Fibroblast of the aortic adventitia (primary cell): Measurements from ENCODE around the gene RFTN1. TPM values are rescaled to one million over a fixed set of nuclear protein-coding genes. Genes with fewer than 3 reads are reported as not detected.

ENCODE experiments used
- DNase-seq: peaks from one replicate; pipeline ENCODE4 v3.0.0-alpha.2; 2010; ENCODE audit warnings: low read depth
- H3K4me3 ChIP-seq: 2 replicates; pipeline ENCODE4 v1.5.1; 2011; ENCODE audit warnings: low read depth, mild to moderate bottlenecking, control low read depth, low read length, moderate library complexity
- total RNA-seq: library from RNA; depleted of rRNA; stranded (reverse); fragments of >200 nt; gene quantifications from 2 replicates; pipeline ENCODE4 v1.2.3, GENCODE V29; 2012; ENCODE audit warnings: low replicate concordance
- TF ChIP-seq, protein P1 (sequence below): IDR thresholded peaks from 2 replicates; pipeline ENCODE4 v1.5.1; 2011; ENCODE audit warnings: mild to moderate bottlenecking, low read length, control low read depth, inconsistent platforms; ENCODE audit not compliant: insufficient read depth

Gene RFTN1
- total RNA-seq, 1 donor: 54.7 TPM

DNA sequence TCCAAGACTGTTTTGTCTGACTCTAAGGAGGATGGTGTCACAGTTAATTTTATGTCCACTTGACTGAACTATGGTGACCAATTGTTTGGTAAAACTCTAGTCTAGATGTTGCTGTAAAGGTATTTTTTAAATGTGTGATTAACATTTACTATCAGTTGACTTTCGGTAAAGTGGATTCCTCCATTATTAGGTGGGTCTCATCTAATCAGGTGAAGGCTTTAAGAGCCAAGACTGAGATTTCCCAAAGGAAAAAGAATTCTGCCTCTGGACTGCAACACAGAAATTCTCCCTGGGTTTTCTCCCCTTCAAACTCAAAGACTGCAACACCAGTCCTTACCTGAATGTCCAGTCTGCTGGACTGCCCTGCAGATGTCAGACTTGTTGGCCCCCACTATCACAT is 129.6 kb downstream of the RFTN1 start:
- no peak for DNase-seq
- H3K4me3 ChIP-seq: no peak overlapping the region
- TF ChIP-seq, protein P1, sequence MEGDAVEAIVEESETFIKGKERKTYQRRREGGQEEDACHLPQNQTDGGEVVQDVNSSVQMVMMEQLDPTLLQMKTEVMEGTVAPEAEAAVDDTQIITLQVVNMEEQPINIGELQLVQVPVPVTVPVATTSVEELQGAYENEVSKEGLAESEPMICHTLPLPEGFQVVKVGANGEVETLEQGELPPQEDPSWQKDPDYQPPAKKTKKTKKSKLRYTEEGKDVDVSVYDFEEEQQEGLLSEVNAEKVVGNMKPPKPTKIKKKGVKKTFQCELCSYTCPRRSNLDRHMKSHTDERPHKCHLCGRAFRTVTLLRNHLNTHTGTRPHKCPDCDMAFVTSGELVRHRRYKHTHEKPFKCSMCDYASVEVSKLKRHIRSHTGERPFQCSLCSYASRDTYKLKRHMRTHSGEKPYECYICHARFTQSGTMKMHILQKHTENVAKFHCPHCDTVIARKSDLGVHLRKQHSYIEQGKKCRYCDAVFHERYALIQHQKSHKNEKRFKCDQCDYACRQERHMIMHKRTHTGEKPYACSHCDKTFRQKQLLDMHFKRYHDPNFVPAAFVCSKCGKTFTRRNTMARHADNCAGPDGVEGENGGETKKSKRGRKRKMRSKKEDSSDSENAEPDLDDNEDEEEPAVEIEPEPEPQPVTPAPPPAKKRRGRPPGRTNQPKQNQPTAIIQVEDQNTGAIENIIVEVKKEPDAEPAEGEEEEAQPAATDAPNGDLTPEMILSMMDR: no peak

DNA sequence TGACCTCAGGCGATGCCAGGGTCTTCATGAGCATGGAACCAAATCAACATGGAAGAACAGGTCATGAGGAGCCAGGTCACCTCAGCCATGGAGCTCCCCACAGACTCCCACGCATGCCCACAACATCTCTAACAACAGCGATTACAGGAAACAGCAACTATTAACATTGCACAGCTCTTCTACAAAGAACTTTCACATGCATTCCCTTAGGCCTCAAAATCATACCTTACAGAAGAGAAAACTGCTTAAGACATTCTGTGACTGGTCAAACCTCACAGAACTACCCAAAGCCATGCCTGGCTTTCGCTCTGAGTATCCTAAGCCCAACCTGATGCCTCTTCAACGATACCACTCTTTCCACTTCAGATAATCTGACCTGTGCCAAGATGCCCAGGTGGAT is 130.7 kb downstream of the RFTN1 start:
- no peak overlapping the region for H3K4me3 ChIP-seq
- TF ChIP-seq, protein P1: no peak
- DNase-seq: no peak

DNA sequence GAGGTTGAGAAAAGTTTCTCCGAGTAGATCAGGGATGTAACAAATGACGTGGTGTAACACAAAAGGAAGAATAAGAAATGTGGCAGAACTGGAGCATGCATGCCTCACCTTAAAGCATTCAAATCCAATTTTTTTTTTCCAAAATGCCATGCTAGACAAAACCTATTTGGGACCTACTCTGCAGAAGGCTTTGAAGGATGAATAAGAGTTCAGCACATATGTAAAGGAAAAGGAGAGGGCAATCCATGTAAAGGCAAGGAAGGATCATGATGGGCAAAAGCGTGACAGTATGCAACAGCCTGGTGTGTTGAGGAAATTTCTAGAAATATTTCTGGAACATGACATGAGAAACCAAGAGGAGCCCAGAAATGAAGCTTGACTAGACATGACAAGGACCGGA is 132.1 kb downstream of the RFTN1 start:
- DNase-seq: no peak
- TF ChIP-seq, protein P1: no peak

DNA sequence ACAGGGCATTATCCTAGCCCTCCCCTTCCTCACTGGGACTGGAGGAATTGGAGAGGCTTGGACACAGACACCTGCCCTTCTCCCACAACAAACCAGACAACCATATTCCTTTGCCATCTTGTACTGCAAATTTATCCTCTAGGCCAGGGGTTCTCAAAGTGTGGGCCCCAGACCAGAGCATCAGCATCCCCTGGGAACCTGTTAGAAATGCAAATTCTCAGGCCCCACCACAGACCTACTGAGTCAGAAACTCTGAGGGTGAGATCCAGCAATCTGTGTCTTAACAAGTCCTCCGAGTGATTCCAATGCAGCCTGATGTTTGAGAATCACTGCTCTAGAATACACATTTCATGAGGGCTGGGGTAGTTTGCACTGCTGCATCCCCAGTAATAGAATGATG is 133.1 kb downstream of the RFTN1 start:
- TF ChIP-seq, protein P1: no peak
- DNase-seq: no peak
- H3K4me3 ChIP-seq: no peak overlapping the region

More for the DNA sequence above, 132.1 kb downstream of the RFTN1 start:
- no peak overlapping the region for H3K4me3 ChIP-seq

DNA sequence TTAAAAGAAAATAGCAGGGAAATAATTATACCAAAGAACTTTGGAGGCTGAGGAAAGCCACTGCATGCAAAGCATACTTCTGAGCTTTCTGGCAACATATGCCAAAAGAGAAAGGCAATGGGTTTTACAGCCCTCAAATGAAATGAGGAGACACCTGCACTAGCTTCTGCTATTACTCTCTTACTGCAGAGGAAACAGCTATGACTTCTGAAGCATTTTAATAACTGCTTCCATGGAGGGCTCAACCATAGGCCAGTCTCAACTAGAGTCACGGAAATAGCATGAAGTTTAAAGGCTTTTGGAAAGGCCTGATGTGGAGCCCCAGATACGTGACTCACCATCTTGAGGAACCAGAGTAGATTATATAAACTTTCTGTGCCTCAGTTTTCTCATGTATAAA is 133.7 kb downstream of the RFTN1 start:
- no peak overlapping the region for H3K4me3 ChIP-seq
- TF ChIP-seq, protein P1: no peak
- no peak for DNase-seq

DNA sequence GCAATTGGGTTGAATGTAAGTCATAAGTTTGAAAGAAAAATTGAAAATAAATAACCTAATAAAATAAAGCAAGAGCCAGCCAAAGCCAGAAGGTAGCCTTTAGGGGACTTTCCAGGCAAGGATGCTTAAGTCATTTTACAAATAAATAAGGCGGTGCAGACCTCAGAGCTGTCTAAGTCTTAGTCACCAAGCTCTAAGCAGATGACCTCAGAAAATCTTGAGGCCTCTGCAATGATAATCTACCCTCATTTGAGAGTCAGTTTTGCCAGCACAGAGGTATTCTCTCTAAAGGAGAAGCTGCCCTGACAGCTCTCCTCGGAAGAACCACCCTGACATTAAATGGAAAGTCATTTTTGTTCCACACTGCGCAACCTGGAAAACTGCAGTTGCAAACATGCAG is 134.6 kb downstream of the RFTN1 start:
- TF ChIP-seq, protein P1: no peak
- H3K4me3 ChIP-seq: no peak overlapping the region

DNA sequence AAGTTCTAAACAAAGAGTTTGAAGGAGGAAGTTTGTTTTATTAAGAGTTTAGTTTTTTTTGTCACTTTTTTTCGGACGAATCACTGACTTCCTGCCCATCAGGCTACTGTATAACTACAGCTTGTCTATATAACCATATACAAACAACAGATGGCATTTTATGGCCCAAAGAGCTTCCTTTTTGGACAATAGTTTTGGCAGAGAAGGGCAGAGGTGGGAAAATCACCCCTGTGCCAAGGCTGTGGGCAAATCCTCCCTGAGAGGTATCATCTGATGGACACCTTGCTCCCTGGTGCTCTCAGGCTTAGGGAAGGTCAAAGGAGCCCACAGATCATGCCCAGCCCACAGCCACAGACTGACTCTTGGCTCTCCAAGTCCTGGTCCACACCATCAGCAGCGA is 135.1 kb downstream of the RFTN1 start:
- no peak overlapping the region for H3K4me3 ChIP-seq
- no peak for DNase-seq
- TF ChIP-seq, protein P1: no peak

More for the DNA sequence above, 134.6 kb downstream of the RFTN1 start:
- peak; percentile 50 for DNase-seq
